ENCODE results near the gene REG1A. TPM values are rescaled to one million over a fixed set of nuclear protein-coding genes. Genes with fewer than 3 reads are reported as not detected.

The REG1A gene
- total and polyA plus RNA-seq, 2 experiments from 2014 or later, result 0.53 TPM; not detected in 1

DNA sequence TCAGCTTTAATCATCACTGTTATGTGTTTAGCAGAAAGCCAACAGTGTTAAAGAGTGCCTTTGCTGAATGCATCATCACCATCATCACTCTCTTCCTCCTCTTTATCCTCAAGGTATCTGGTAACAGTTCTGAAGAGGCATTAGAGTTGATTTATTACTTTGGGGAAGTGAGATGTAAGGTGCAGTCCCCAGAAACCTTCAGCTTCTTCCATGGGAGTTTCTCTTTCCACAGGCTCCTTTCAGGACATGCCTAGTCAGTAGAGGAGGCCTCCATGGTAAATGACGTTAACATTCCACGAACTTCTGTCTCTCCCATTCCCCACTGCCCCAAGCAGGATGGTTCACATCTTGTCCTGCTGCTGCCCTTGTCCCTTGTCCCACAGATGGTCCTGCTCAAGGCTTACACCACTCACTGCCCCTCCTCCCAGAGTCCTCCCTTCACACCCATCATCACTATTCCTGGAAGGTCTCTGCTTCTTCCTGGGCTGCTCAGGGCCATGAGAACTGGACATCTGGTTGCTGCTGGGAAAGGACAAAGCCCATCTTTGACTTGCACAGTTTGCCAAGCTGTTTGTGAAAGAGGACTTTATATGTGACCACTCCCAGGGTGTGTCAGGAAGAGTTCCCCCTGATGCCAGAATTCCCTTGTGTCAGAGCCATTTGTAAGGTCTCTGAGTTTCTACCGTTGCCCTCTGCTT is 5.3 kb upstream of the REG1A start:
- Histone ChIP-seq H3K4me2 (no peak overlapping the region), H3K9me3 (ENCODE audit: low read depth) (no peaks in the 10 kb centered on the region), H3K4me1 (ENCODE audit: insufficient read depth) (no peaks in the 10 kb centered on the region), H3K9me2 (replicated peaks; ENCODE audit: insufficient read depth) (no peaks in the 10 kb centered on the region), H3K36me3 (replicated peaks; ENCODE audit: insufficient read depth, low read depth) (no peaks in the 10 kb centered on the region), H3K79me2 (no peaks in the 10 kb centered on the region), H3K4me3 (no peak overlapping the region), H4K20me1 (ENCODE audit: insufficient read depth, poor library complexity, severe bottlenecking) (no peaks in the 10 kb centered on the region), H3K27ac (no peak overlapping the region), H3K27me3 (no peaks in the 10 kb centered on the region), H2AFZ (no peak overlapping the region)
- 86% methylated on average over 3 of the region's 3 CpGs for WGBS (ENCODE audit: low lambda C conversion rate, missing lambda C conversion rate)
- no peak for TF ChIP-seq EZH2 (IDR thresholded peaks at IDR 0.05; ENCODE audit: borderline replicate concordance)
- TF ChIP-seq EZH2phosphoT487 (IDR thresholded peaks at IDR 0.05; ENCODE audit: low read depth, severe bottlenecking, unreplicated experiment), result no peak
- TF ChIP-seq, protein P1, sequence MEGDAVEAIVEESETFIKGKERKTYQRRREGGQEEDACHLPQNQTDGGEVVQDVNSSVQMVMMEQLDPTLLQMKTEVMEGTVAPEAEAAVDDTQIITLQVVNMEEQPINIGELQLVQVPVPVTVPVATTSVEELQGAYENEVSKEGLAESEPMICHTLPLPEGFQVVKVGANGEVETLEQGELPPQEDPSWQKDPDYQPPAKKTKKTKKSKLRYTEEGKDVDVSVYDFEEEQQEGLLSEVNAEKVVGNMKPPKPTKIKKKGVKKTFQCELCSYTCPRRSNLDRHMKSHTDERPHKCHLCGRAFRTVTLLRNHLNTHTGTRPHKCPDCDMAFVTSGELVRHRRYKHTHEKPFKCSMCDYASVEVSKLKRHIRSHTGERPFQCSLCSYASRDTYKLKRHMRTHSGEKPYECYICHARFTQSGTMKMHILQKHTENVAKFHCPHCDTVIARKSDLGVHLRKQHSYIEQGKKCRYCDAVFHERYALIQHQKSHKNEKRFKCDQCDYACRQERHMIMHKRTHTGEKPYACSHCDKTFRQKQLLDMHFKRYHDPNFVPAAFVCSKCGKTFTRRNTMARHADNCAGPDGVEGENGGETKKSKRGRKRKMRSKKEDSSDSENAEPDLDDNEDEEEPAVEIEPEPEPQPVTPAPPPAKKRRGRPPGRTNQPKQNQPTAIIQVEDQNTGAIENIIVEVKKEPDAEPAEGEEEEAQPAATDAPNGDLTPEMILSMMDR (IDR thresholded peaks at IDR 0.05; ENCODE audit: poor library complexity), result no peak
- no peak for DNase-seq (ENCODE audit: low spot score)

DNA sequence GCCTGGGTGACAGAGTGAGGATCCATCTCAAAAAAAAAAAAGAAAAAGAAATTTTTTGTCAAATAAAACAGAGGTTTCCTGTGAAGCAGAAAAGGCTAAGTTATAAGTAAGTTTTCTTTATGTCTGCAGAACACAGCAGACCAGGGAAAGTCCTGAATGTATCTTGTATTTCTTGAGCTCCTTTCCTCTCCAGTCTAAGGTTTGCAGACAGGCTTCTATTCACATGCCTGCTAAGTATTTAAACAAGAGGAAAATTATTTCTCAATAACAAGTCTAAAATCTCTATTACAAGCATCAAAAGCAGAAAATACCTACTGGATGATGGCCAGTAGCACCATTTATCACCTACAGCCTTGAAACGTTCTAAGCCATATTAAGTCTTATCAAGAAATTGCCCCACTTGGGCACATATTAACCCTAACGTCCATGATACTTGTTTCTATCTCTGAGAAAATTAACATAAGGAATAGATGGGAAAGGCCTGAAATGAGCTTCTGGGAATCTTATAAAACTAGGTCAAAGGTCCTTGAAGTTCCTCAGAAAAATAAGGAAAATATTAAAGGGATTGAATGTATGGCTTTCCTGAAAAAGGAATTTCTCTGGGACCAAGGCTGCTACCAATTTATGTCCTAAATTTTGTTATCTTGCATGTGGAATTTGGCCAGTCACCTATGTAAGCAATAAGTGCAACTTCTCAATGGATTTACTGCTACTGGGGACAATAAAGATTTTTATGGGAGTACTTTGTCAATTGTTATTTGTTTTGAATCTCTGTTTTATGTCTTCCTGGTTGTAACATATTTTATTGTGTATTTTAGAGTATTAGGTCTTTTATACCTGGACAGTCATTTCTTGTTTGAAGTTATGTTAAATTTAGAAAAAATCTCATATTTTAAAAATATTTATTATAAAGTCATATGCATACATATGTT is 3.0 kb upstream of the REG1A start:
- Histone ChIP-seq H3K36me3 (replicated peaks; ENCODE audit: insufficient read depth, low read depth) (no peaks in the 10 kb centered on the region), H3K4me1 (ENCODE audit: insufficient read depth) (no peaks in the 10 kb centered on the region), H2AFZ (no peak overlapping the region), H3K4me3 (no peak overlapping the region), H3K27ac (no peak overlapping the region), H3K4me2 (no peak overlapping the region), H3K79me2 (no peaks in the 10 kb centered on the region), H4K20me1 (ENCODE audit: insufficient read depth, poor library complexity, severe bottlenecking) (no peaks in the 10 kb centered on the region), H3K27me3 (no peaks in the 10 kb centered on the region), H3K9me2 (replicated peaks; ENCODE audit: insufficient read depth) (no peaks in the 10 kb centered on the region), H3K9me3 (ENCODE audit: low read depth) (no peaks in the 10 kb centered on the region)
- WGBS (ENCODE audit: low lambda C conversion rate, missing lambda C conversion rate), result 68% methylated on average over 2 of the region's 2 CpGs
- no peak for TF ChIP-seq EZH2phosphoT487 (IDR thresholded peaks at IDR 0.05; ENCODE audit: low read depth, severe bottlenecking, unreplicated experiment)
- TF ChIP-seq, protein P1 (IDR thresholded peaks at IDR 0.05; ENCODE audit: poor library complexity), result no peak
- TF ChIP-seq EZH2 (IDR thresholded peaks at IDR 0.05; ENCODE audit: borderline replicate concordance), result no peak
- no peak for DNase-seq (ENCODE audit: low spot score)

DNA sequence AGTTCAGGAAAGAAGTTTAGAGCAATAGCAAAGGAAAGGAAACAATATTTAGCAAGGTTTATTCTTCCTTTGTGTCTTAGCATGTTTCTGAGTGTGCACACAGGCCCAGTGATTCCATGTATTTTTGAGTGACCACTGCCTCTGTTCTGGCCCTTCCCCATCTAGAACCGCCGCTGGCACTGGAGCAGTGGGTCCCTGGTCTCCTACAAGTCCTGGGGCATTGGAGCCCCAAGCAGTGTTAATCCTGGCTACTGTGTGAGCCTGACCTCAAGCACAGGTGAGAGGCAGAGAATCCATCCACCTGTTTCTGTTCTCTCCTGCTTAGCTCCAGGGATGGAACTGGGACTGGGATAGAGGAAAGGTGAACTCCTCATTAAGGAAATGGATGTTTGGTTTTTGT is 2.4 kb downstream of the REG1A start:
- H3K9me2 ChIP-seq (replicated peaks; ENCODE audit: insufficient read depth), result no peaks in the 10 kb centered on the region
- H3K9me3 ChIP-seq (ENCODE audit: low read depth), result no peaks in the 10 kb centered on the region
- H3K36me3 ChIP-seq (replicated peaks; ENCODE audit: insufficient read depth, low read depth), result no peaks in the 10 kb centered on the region
- no peak overlapping the region for H3K4me2 ChIP-seq
- TF ChIP-seq EZH2phosphoT487 (IDR thresholded peaks at IDR 0.05; ENCODE audit: low read depth, severe bottlenecking, unreplicated experiment), result no peak
- TF ChIP-seq EZH2 (IDR thresholded peaks at IDR 0.05; ENCODE audit: borderline replicate concordance), result no peak
- TF ChIP-seq, protein P1 (IDR thresholded peaks at IDR 0.05; ENCODE audit: poor library complexity), result no peak
- no peaks in the 10 kb centered on the region for H3K4me1 ChIP-seq (ENCODE audit: insufficient read depth)
- no peak overlapping the region for H3K4me3 ChIP-seq
- no peak for DNase-seq (ENCODE audit: low spot score)
- no peaks in the 10 kb centered on the region for H3K27me3 ChIP-seq
- H3K27ac ChIP-seq, result no peak overlapping the region
- H3K79me2 ChIP-seq, result no peaks in the 10 kb centered on the region
- H2AFZ ChIP-seq, result no peak overlapping the region
- 88% methylated on average over 2 of the region's 2 CpGs for WGBS (ENCODE audit: low lambda C conversion rate, missing lambda C conversion rate)
- no peaks in the 10 kb centered on the region for H4K20me1 ChIP-seq (ENCODE audit: insufficient read depth, poor library complexity, severe bottlenecking)
